Neural progenitor cell (in vitro differentiated cells): ENCODE results near the gene FOXD2.

Experiments
- CTCF ChIP-seq: fragments of 200-600 bp; sonication (generic); IDR thresholded peaks from 2 replicates; pipeline ENCODE4 v1.5.1; 2017; ENCODE audit warnings: antibody characterized with exemption, mild to moderate bottlenecking
- EZH2 ChIP-seq: fragments of 200-600 bp; sonication (generic); IDR thresholded peaks from 2 replicates; pipeline ENCODE4 v1.6.1; 2017; ENCODE audit warnings: antibody characterized with exemption, mild to moderate bottlenecking, moderate library complexity

DNA sequence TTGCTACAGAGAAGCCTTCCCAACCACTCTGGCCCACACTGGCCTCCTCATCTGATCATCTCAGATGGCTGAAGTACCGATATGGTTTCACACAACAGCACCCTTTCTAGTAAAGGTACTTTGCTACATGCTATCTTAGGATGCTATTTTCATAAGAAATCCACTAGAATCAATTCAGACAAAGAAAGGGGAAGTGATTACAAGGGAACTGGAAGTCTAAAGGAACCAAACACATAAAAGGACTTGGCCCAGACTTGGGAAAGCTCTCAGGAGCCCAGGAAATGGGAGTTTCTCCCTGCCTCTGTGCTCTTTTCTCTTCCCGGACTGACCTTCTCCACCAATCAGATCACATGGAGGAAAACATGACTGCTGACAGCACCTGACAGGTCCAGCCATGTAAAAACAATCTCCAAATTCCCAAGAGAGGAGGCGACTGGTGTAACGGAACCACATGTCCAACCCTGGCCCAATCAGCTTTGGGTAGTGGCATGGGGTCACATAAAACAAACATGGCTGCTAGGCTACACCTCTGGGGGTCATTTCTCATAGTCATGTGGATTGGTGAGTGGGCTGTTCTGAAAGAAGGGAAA lies 34.4 kb upstream of the FOXD2 start:
- TF ChIP-seq CTCF (no peak), EZH2 (no peak)
